ENCODE results near the gene MACF1.
"Not testable (repeated sequence)": the region's sequence is repeated elsewhere in the genome, so short reads cannot be mapped to it uniquely, and the experiment has no call there.

DNA sequence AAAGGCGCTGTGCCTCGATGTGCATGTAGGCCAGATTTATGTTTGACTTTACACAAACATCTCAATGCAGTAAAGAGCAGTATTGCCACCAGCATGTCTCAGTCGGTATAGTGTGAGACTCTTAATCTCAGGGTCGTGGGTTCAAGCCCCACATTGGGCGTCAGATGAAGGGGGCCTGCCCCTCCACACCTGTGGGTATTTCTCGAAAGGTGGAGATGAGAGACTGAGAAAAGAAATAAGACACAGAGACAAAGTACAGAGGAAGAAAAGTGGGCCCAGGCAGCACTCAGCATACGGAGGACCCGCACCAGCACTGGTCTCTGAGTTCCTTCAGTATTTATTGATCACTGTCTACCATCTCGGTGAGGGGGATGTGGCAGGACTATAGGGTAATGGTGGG lies 299.9 kb downstream of the MACF1 start:
- TF ChIP-seq, protein P1, sequence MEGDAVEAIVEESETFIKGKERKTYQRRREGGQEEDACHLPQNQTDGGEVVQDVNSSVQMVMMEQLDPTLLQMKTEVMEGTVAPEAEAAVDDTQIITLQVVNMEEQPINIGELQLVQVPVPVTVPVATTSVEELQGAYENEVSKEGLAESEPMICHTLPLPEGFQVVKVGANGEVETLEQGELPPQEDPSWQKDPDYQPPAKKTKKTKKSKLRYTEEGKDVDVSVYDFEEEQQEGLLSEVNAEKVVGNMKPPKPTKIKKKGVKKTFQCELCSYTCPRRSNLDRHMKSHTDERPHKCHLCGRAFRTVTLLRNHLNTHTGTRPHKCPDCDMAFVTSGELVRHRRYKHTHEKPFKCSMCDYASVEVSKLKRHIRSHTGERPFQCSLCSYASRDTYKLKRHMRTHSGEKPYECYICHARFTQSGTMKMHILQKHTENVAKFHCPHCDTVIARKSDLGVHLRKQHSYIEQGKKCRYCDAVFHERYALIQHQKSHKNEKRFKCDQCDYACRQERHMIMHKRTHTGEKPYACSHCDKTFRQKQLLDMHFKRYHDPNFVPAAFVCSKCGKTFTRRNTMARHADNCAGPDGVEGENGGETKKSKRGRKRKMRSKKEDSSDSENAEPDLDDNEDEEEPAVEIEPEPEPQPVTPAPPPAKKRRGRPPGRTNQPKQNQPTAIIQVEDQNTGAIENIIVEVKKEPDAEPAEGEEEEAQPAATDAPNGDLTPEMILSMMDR (conservative IDR thresholded peaks at IDR 0.05; ENCODE audit: low read depth, low read length): not testable (repeated sequence)
- TF ChIP-seq EZH2 (IDR thresholded peaks at IDR 0.05; ENCODE audit: low read length, unreplicated experiment): not testable (repeated sequence)

Measured in PC-3 (cell line).